Mesenchymal stem cell (in vitro differentiated cells and primary cell): Measurements from ENCODE around the gene HOXC9.
"Not testable (repeated sequence)": the region's sequence is repeated elsewhere in the genome, so short reads cannot be mapped to it uniquely, and the experiment has no call there.

Experiments used
- DNase-seq: peaks from one replicate; pipeline ENCODE4 v3.0.0-alpha.2; 2013
- H2AFZ ChIP-seq: one replicate; pipeline ENCODE4 v1.6.1; 2013; ENCODE audit warnings: low read depth, mild to moderate bottlenecking, control low read depth, inconsistent platforms, low read length, moderate library complexity
- H2AK5ac ChIP-seq: 2 replicates; pipeline ENCODE4 v1.6.1; 2013; ENCODE audit warnings: low read length, moderate library complexity, mild to moderate bottlenecking, inconsistent platforms; ENCODE audit not compliant: severe bottlenecking
- H2BK120ac ChIP-seq: one replicate; pipeline ENCODE4 v1.6.1; 2013; ENCODE audit warnings: low read depth, mild to moderate bottlenecking, inconsistent platforms, low read length, moderate library complexity
- H2BK12ac ChIP-seq, 2 experiments: one replicate each; pipeline ENCODE4 v1.6.1; 2013; ENCODE audit warnings: inconsistent platforms in 2 of 2, low read length in 2 of 2, mild to moderate bottlenecking in 2 of 2, moderate library complexity in 2 of 2, control low read depth in 1 of 2
- H2BK15ac ChIP-seq: one replicate; pipeline ENCODE4 v1.6.1; 2013; ENCODE audit warnings: mild to moderate bottlenecking, low read depth, inconsistent platforms; ENCODE audit not compliant: poor library complexity, severe bottlenecking
- H2BK5ac ChIP-seq: 2 replicates; pipeline ENCODE4 v1.6.1; 2013; ENCODE audit warnings: low read depth, mild to moderate bottlenecking, low read length, control low read depth, inconsistent platforms; ENCODE audit not compliant: poor library complexity, severe bottlenecking
- H3K14ac ChIP-seq, 2 experiments: one replicate each; pipeline ENCODE4 v1.6.1; 2013; ENCODE audit warnings: inconsistent platforms in 2 of 2, low read length in 2 of 2, control low read depth in 1 of 2, mild to moderate bottlenecking in 1 of 2, moderate library complexity in 1 of 2
- H3K18ac ChIP-seq, 2 experiments: one replicate each; pipeline ENCODE4 v1.6.1; 2013; ENCODE audit warnings: inconsistent platforms in 2 of 2, low read length in 2 of 2, control low read depth in 1 of 2, low read depth in 1 of 2, mild to moderate bottlenecking in 1 of 2
- H3K23ac ChIP-seq, 2 experiments: one replicate each; pipeline ENCODE4 v1.6.1; 2013; ENCODE audit warnings: inconsistent platforms in 2 of 2, low read length in 2 of 2, mild to moderate bottlenecking in 2 of 2, moderate library complexity in 2 of 2, control low read depth in 1 of 2
- H3K27ac ChIP-seq: 2 replicates; pipeline ENCODE4 v1.5.1; 2013; ENCODE audit warnings: mild to moderate bottlenecking, moderate library complexity, low read length, control low read depth, inconsistent platforms; ENCODE audit not compliant: poor library complexity, severe bottlenecking
- H3K27me3 ChIP-seq, 2 experiments: 2 replicates each; pipeline versions ENCODE4 v1.6.1 to v1.7.0; 2013; ENCODE audit warnings: low read length in 2 of 2, mild to moderate bottlenecking in 2 of 2, moderate library complexity in 2 of 2, control low read depth in 1 of 2, inconsistent platforms in 1 of 2; ENCODE audit not compliant: control insufficient read depth in 1 of 2, insufficient read depth in 1 of 2
- H3K36me3 ChIP-seq, 2 experiments: 2 replicates each; pipeline versions ENCODE4 v1.6.1 to v1.7.0; 2013; ENCODE audit warnings: low read length in 2 of 2, control low read depth in 1 of 2, inconsistent platforms in 1 of 2, low read depth in 1 of 2, mild to moderate bottlenecking in 1 of 2; ENCODE audit not compliant: insufficient read depth in 2 of 2, control insufficient read depth in 1 of 2
- H3K4ac ChIP-seq, 2 experiments: one replicate each; pipeline ENCODE4 v1.6.1; 2013; ENCODE audit warnings: inconsistent platforms in 2 of 2, low read length in 2 of 2, mild to moderate bottlenecking in 2 of 2, moderate library complexity in 2 of 2, control low read depth in 1 of 2, low read depth in 1 of 2
- H3K4me1 ChIP-seq: 2 replicates; pipeline ENCODE4 v1.6.1; 2013; ENCODE audit warnings: low read depth, low read length, control low read depth; ENCODE audit not compliant: control insufficient read depth, insufficient read depth
- H3K4me2 ChIP-seq: 2 replicates; pipeline ENCODE4 v1.6.1; 2013; ENCODE audit warnings: low read length, mild to moderate bottlenecking, inconsistent platforms; ENCODE audit not compliant: poor library complexity, severe bottlenecking
- H3K4me3 ChIP-seq, 2 experiments: 2 replicates each; pipeline versions ENCODE4 v1.5.1 to v1.7.0; 2013; ENCODE audit warnings: low read length in 2 of 2, mild to moderate bottlenecking in 2 of 2, control low read depth in 1 of 2, low read depth in 1 of 2; ENCODE audit not compliant: insufficient read depth in 1 of 2
- H3K79me1 ChIP-seq: replicated peaks from 2 replicates; pipeline ENCODE4 v1.6.1; 2013; ENCODE audit warnings: mild to moderate bottlenecking, control low read depth, low read length, inconsistent platforms; ENCODE audit not compliant: poor library complexity, severe bottlenecking
- H3K9ac ChIP-seq: 2 replicates; pipeline ENCODE4 v1.7.0; 2013; ENCODE audit warnings: mild to moderate bottlenecking, low read length, moderate library complexity
- H3K9me3 ChIP-seq: 2 replicates; pipeline ENCODE4 v1.7.0; 2013; ENCODE audit warnings: mild to moderate bottlenecking, low read length; ENCODE audit not compliant: control insufficient read depth
- H4K8ac ChIP-seq: one replicate; pipeline ENCODE4 v1.6.1; 2013; ENCODE audit warnings: inconsistent platforms, mild to moderate bottlenecking, low read length, moderate library complexity
- H4K91ac ChIP-seq: one replicate; pipeline ENCODE4 v1.6.1; 2013; ENCODE audit warnings: mild to moderate bottlenecking, low read length, inconsistent platforms
- WGBS: methylation state at CpG from one replicate; pipeline ENCODE4 v1.1.7; 2013; ENCODE audit warnings: mixed read lengths; 5-methylcytosine and 5-hydroxymethylcytosine counted together

HOXC9 gene

DNA sequence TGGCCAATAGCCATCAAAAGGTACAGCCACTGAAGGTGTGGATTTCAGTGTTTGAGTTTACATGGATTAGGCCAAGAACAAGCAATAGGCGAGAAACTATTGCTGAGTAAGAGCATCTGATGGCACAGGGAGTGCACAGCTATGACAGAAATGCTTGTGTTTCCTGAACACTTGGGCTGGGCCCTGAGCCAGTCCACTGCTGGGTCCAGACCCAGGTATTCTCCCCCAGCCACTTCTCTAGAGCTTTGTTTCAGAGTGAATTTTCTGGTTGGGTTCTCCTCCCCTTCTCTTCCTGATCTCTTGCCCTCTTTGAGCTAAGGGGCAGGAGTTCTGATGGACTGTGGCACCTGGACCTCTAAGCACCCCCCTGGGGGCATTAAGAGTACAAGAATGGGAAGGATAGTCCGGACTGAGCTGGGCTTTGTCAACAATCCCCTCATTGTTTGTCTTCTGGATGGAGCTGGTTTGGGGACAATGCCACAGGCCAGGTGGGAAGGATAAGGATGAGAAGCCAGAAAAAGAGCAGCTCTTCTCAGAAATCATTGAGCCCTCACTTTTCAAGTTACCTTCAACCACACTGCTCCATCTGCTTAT lies 41.2 kb downstream of the HOXC9 start:
- no peak for DNase-seq
- Histone ChIP-seq H3K27ac (no peak overlapping the region), H4K91ac (no peak overlapping the region), H2AK5ac (no peak overlapping the region), H3K9ac (no peak overlapping the region), H2AFZ (no peak overlapping the region), H3K4me2 (no peak overlapping the region), H4K8ac (no peak overlapping the region), H3K36me3 (peaks cover 0 to 5% of the 10 kb centered on the region in 2 experiments), H3K14ac (no peak overlapping the region), H3K23ac (no peak overlapping the region), H2BK12ac (no peak overlapping the region), H3K27me3 (peaks cover 0 to 21% of the 10 kb centered on the region in 2 experiments), H3K4me3 (no peak overlapping the region), H3K79me1 (peaks cover 48% of the 10 kb centered on the region), H2BK15ac (no peak overlapping the region), H2BK120ac (no peak overlapping the region), H3K4me1 (peaks cover 14% of the 10 kb centered on the region), H3K4ac (no peak overlapping the region), H3K18ac (no peak overlapping the region), H3K9me3 (no peaks in the 10 kb centered on the region), H2BK5ac (no peak overlapping the region)
- WGBS: 81% methylated on average over 2 of the region's 2 CpGs

DNA sequence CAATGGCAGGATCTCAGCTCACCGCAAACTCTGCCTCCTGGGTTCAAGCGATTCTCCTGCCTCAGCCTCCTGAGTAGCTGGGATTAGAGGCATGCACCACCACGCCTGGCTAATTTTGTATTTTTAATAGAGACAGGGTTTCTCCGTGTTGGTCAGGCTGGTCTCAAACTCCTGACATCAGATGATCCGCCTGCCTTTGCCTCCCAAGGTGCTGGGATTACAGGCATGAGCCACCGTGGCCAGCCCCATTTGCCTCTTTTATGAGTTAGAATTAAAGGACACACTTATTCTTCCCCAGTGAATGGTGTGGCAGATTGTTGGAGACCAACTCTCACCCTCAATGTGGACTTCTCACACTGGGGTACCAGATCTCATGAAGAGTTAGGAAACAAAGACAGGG lies 42.1 kb downstream of the HOXC9 start:
- not testable (repeated sequence) for H3K18ac ChIP-seq, H3K27ac ChIP-seq, H3K23ac ChIP-seq, H2BK15ac ChIP-seq, H3K4ac ChIP-seq, H2BK12ac ChIP-seq, H3K14ac ChIP-seq, DNase-seq, H3K4me3 ChIP-seq, H2BK5ac ChIP-seq, H2AK5ac ChIP-seq, H3K4me2 ChIP-seq, H3K36me3 ChIP-seq, H4K8ac ChIP-seq, H2AFZ ChIP-seq, H4K91ac ChIP-seq, H2BK120ac ChIP-seq, H3K9me3 ChIP-seq, H3K9ac ChIP-seq
- Histone ChIP-seq H3K4me1 (peaks cover 13% of the 10 kb centered on the region), H3K27me3 (peaks cover 0 to 29% of the 10 kb centered on the region in 2 experiments), H3K79me1 (peaks cover 53% of the 10 kb centered on the region)
- 84% methylated on average over 5 of the region's 6 CpGs for WGBS

DNA sequence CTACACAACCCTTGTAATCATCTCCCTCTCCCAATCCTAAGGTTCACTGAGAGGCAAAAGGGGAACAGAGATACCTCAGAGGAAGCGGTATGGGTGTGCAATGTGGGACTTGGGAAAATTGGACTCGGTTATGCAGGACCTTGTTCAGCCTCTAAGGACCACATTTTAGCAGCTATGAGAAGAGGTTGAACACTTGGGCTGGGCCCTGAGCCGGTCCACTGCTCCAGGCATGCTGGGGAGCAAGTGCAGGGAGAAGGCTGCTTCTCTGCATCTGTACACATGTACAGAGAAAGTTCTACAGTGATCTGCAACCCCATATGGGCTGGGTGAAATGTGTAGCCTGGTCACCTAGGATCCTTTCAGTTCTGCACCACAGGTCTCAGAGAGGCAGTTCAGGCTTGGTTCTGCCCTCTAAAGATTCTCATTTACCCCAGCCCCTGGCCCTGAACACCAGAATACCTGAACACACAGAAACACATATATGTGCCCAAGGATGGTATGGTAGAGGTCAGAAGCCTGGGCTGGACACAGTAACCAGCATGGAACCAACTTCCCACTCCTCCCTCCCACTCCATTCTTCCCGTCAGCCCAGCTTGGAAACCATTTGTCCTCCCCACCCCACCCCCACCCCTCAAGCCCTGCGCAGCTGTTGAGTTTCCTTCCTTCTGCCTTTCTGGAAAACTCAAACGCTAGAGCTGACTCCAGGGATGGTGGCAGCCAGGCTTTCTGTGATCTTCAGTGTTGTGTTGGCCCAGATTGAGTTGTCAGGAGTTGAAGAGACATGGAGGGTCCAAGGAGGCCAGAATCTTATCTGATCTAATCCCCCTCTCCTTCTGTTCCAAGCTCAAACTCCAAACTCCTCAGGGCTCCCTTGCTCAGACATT lies 43.3 kb downstream of the HOXC9 start:
- H2AFZ ChIP-seq: no peak overlapping the region
- H3K36me3 ChIP-seq: peaks cover 5 to 19% of the 10 kb centered on the region in 2 experiments
- H2BK5ac ChIP-seq: no peak overlapping the region
- H3K9ac ChIP-seq: peak overlapping the region; percentile 40
- H2AK5ac ChIP-seq: no peak overlapping the region
- peaks cover 15% of the 10 kb centered on the region for H3K4me1 ChIP-seq
- H2BK120ac ChIP-seq: no peak overlapping the region
- H4K8ac ChIP-seq: no peak overlapping the region
- peaks cover 0 to 38% of the 10 kb centered on the region in 2 experiments for H3K27me3 ChIP-seq
- no peak overlapping the region for H3K14ac ChIP-seq
- H3K18ac ChIP-seq: no peak overlapping the region
- no peak overlapping the region for H3K4me3 ChIP-seq
- H3K23ac ChIP-seq: no peak overlapping the region
- no peak overlapping the region for H2BK15ac ChIP-seq
- H3K4me2 ChIP-seq: no peak overlapping the region
- no peak overlapping the region for H3K4ac ChIP-seq
- H3K27ac ChIP-seq: no peak overlapping the region
- H4K91ac ChIP-seq: no peak overlapping the region
- H3K79me1 ChIP-seq: peaks cover 55% of the 10 kb centered on the region
- WGBS: 48% methylated on average over 5 of the region's 6 CpGs
- no peaks in the 10 kb centered on the region for H3K9me3 ChIP-seq
- no peak overlapping the region for H2BK12ac ChIP-seq
- DNase-seq: no peak

DNA sequence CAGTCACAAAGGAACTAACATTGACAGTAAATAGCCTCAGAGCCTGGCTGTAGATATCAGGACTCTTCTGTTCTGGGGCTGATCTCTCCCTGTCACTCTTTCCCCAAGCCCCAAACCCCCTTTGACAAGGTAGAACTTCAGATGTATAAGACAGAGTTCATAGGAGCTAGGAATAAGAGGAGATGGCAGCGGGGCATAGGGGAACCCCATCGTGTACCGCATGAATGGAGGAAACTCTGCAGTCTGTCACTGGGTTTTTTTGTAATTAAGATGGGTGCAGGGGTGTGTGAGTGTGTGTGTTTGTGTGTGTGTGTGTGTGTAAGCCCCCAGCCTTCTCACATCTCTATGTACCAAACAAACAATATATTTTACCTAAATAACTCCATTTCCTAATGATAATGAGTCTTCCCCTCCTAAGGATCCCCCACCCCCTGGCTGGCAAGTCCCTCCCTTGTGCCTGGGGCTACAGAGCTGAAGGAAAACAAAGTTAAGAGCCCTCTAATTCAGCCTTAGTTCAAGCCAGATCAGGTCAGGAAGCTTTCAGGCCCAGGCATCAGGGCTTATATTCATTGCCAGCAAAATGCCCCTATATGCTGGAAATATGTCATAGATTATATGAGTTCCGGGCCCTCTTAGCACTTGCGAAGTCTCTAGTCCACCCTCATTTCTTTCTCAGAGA lies 44.6 kb downstream of the HOXC9 start:
- H3K9me3 ChIP-seq: no peaks in the 10 kb centered on the region

More for the DNA sequence above, 44.6 kb downstream of the HOXC9 start:
- no peak overlapping the region for H4K8ac ChIP-seq
- no peak overlapping the region for H2AK5ac ChIP-seq
- no peak overlapping the region for H3K4me3 ChIP-seq
- no peak overlapping the region for H3K27ac ChIP-seq
- no peak overlapping the region for H2BK12ac ChIP-seq
- no peak for DNase-seq
- no peak overlapping the region for H2AFZ ChIP-seq
- no peak overlapping the region for H2BK15ac ChIP-seq
- H3K36me3 ChIP-seq: peaks cover 5 to 14% of the 10 kb centered on the region in 2 experiments
- H2BK5ac ChIP-seq: no peak overlapping the region
- H3K23ac ChIP-seq: no peak overlapping the region
- H3K4me1 ChIP-seq: peaks cover 12% of the 10 kb centered on the region
- H3K79me1 ChIP-seq: peaks cover 52% of the 10 kb centered on the region
- H4K91ac ChIP-seq: no peak overlapping the region
- WGBS: 76% methylated on average over 2 of the region's 5 CpGs
- no peak overlapping the region for H3K18ac ChIP-seq
- no peak overlapping the region for H3K14ac ChIP-seq
- H3K4me2 ChIP-seq: no peak overlapping the region
- H3K4ac ChIP-seq: no peak overlapping the region
- H2BK120ac ChIP-seq: no peak overlapping the region
- H3K27me3 ChIP-seq: peaks cover 0 to 45% of the 10 kb centered on the region in 2 experiments
- peak overlapping the region; percentile 32 for H3K9ac ChIP-seq
